Lung (tissue), 12 donors: ENCODE data around the gene AAR2. TPM values are rescaled to one million over a fixed set of nuclear protein-coding genes. Genes with fewer than 3 reads are reported as not detected.
A peak's percentile ranks its signal among the peaks of the same experiment; 100 is the strongest.

ENCODE experiments used
- ATAC-seq: fragments of 200-7000 bp; cut with Tn5 transposase; one replicate; pipeline ENCODE4 v1.9.1; 2020; ENCODE audit warnings: moderate number of reproducible peaks; ENCODE audit not compliant: insufficient read depth, low FRiP score
- DNase-seq, 3 donors: peaks; one replicate each; pipeline ENCODE4 v3.0.0-alpha.2; 2013 to 2017
- H3K27ac ChIP-seq, 2 donors: one replicate each; pipeline ENCODE4 v1.5.1; 2013; ENCODE audit warnings: mild to moderate bottlenecking in 2 of 2, moderate library complexity in 2 of 2, control low read depth in 1 of 2, inconsistent platforms in 1 of 2, low read depth in 1 of 2, low read length in 1 of 2
- H3K27me3 ChIP-seq, 3 donors: one replicate each; pipeline ENCODE4 v1.5.1; 2013; ENCODE audit warnings: low read length in 2 of 3; ENCODE audit not compliant: control insufficient read depth in 3 of 3, insufficient read depth in 3 of 3
- H3K36me3 ChIP-seq, 4 donors: one replicate each; pipeline ENCODE4 v1.5.1; 2013; ENCODE audit warnings: low read length in 4 of 4, mild to moderate bottlenecking in 1 of 4, moderate library complexity in 1 of 4; ENCODE audit not compliant: control insufficient read depth in 4 of 4, insufficient read depth in 4 of 4
- H3K4me1 ChIP-seq, 5 donors: one replicate each; pipeline ENCODE4 v1.5.1; 2013; ENCODE audit warnings: low read length in 5 of 5, mild to moderate bottlenecking in 2 of 5, moderate library complexity in 1 of 5; ENCODE audit not compliant: control insufficient read depth in 5 of 5, insufficient read depth in 5 of 5
- H3K4me3 ChIP-seq: one replicate; pipeline ENCODE4 v1.5.1; 2013; ENCODE audit warnings: mild to moderate bottlenecking, control low read depth, moderate library complexity
- H3K9ac ChIP-seq, 2 donors: one replicate each; pipeline ENCODE4 v1.5.1; 2013; ENCODE audit warnings: low read length in 2 of 2, control low read depth in 1 of 2; ENCODE audit not compliant: insufficient read depth in 1 of 2
- H3K9me3 ChIP-seq, 4 donors: one replicate each; pipeline ENCODE4 v1.5.1; 2013; ENCODE audit warnings: low read length in 3 of 4, mild to moderate bottlenecking in 1 of 4, moderate library complexity in 1 of 4; ENCODE audit not compliant: control insufficient read depth in 4 of 4, insufficient read depth in 3 of 4
- CTCF ChIP-seq: IDR thresholded peaks from 2 replicates; pipeline ENCODE4 v1.5.1; 2012; ENCODE audit warnings: mild to moderate bottlenecking; ENCODE audit errors: control extremely low read depth, extremely low read depth
- WGBS, 2 donors: extraction: QIAGEN DNeasy Blood & Tissue Kit; methylation state at CpG; one replicate each; pipeline ENCODE4 v1.1.7; 2013; 5-methylcytosine and 5-hydroxymethylcytosine counted together
- polyA plus RNA-seq, 2 donors: library from polyadenylated mRNA; stranded (reverse); fragments of 200-250 nt; gene quantifications; one replicate each; pipeline ENCODE4 v1.2.1, GENCODE V29; 2013
- total RNA-seq, 2 donors: library from RNA; depleted of rRNA in 1 of 2; stranded (reverse); fragments of >200 nt in 1 of 2; gene quantifications; one replicate each; pipeline ENCODE4 v1.2.1, GENCODE V29; 2014 to 2021
- donor health status: control.
- donor health status: control.
- donor health status: Bipolar disorder and iron deficiency.
- donor health status: healthy.
- donor health status: DM: yes; HTN: yes; CAD: no.

AAR2 gene
- total and polyA plus RNA-seq, 4 donors = 18.1 to 31.2 (median 29.3) TPM

GRCh38 chr20:36270744-36271638, 34.7 kb downstream of the AAR2 start:
- ATAC-seq = no peak
- no peak overlapping the region for H3K27ac ChIP-seq
- no peak overlapping the region for H3K4me3 ChIP-seq
- DNase-seq = peak in 1 of 3 donors; percentile 20
- 75 to 80% methylated on average over 20 of the region's 20 CpGs for WGBS, 2 donors
- no peak for TF ChIP-seq CTCF
- H3K9me3 ChIP-seq = no peaks in the 10 kb centered on the region
- H3K36me3 ChIP-seq = no peaks in the 10 kb centered on the region
- no peaks in the 10 kb centered on the region for H3K27me3 ChIP-seq
- H3K4me1 ChIP-seq = no peaks in the 10 kb centered on the region
- no peak overlapping the region for H3K9ac ChIP-seq

- 88 to 90% methylated on average over 21 of the region's 21 CpGs for WGBS, 2 donors
- no peaks in the 10 kb centered on the region for H3K9me3 ChIP-seq
- TF ChIP-seq CTCF = no peak
- H3K4me3 ChIP-seq = no peak overlapping the region
- H3K27me3 ChIP-seq = no peaks in the 10 kb centered on the region
- no peak overlapping the region for H3K9ac ChIP-seq
- no peak overlapping the region for H3K27ac ChIP-seq
- no peak for DNase-seq
- no peaks in the 10 kb centered on the region for H3K4me1 ChIP-seq
- no peak for ATAC-seq
- H3K36me3 ChIP-seq = no peaks in the 10 kb centered on the region
Observed at GRCh38 chr20:36271639-36272546, 35.6 kb downstream of the AAR2 start.

DNA sequence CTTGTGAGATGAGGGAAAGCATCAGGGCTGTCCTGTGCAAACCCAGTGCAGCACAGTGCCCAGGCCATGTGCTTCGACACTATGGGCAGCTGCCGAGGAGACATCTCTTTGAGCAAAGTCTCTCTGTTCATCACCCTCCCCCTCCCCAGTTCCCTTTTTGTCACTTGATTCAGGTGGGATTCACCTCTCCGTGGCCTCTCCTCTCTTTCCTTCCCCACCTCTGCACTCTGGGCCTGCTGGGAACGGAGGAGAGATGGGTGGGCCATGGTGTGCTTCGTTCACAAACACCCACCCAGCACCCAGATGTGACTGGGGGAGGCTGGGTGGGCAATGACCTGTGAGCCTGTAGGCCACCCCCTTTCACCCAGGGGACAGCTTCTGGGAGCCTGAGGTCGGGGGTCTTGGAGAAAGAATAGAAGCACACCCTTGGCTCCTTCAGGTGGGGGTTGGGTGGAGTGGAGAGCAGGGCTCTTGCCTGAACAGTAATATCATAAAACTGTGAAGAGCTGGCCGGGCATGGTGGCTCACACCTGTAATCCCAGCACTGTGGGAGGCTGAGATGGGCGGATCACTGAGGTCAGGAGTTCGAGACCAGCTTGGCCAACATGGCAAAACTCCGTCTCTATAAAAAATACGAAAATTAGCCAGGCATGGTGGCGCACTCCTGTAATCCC, 36.4 kb downstream of the AAR2 start:
- Histone ChIP-seq H3K27ac (no peak overlapping the region), H3K36me3 (no peaks in the 10 kb centered on the region), H3K27me3 (no peaks in the 10 kb centered on the region), H3K4me1 (no peaks in the 10 kb centered on the region), H3K9ac (no peak overlapping the region), H3K4me3 (no peak overlapping the region), H3K9me3 (no peaks in the 10 kb centered on the region)
- WGBS, 2 donors = 86 to 93% methylated on average over 12 of the region's 12 CpGs
- TF ChIP-seq CTCF = no peak
- no peak for ATAC-seq
- no peak for DNase-seq
